OCI-LY1 (cell line): ENCODE data around the gene C17orf67.

ENCODE experiments used
- H2AFZ ChIP-seq: fragments of 200-600 bp; sonication (generic), shearing (Covaris generic); 2 replicates; pipeline ENCODE4 v1.6.0; 2014; ENCODE audit warnings: antibody characterized with exemption, mild to moderate bottlenecking, low read length
- H3F3A ChIP-seq: fragments of 200-600 bp; sonication (generic), shearing (Covaris generic); 2 replicates; pipeline ENCODE4 v1.6.0; 2014; ENCODE audit warnings: mild to moderate bottlenecking, antibody characterized with exemption, low read length, moderate library complexity; ENCODE audit not compliant: insufficient read depth
- H3K27ac ChIP-seq: fragments of 200-600 bp; sonication (generic); 2 replicates; pipeline ENCODE4 v1.5.1; 2014; ENCODE audit warnings: low read length, mixed run types, mild to moderate bottlenecking, low read depth; ENCODE audit not compliant: poor library complexity, severe bottlenecking
- H3K27me3 ChIP-seq: fragments of 200-600 bp; sonication (generic); 2 replicates; pipeline ENCODE4 v1.6.0; 2014; ENCODE audit warnings: antibody characterized with exemption, mild to moderate bottlenecking, low read length, moderate library complexity; ENCODE audit not compliant: insufficient read depth
- H3K36me3 ChIP-seq: fragments of 200-600 bp; sonication (generic); 2 replicates; pipeline ENCODE4 v1.6.1; 2014; ENCODE audit warnings: mild to moderate bottlenecking, antibody characterized with exemption, low read length, moderate library complexity, mixed read lengths; ENCODE audit not compliant: insufficient read depth
- H3K4me1 ChIP-seq: fragments of 200-600 bp; sonication (generic); 2 replicates; pipeline ENCODE4 v1.5.1; 2014; ENCODE audit warnings: mild to moderate bottlenecking, low read length, moderate library complexity; ENCODE audit not compliant: insufficient read depth, severe bottlenecking
- H3K4me2 ChIP-seq: fragments of 200-600 bp; sonication (generic), shearing (Covaris generic); 2 replicates; pipeline ENCODE4 v1.6.1; 2014; ENCODE audit warnings: low read length
- H3K4me3 ChIP-seq: fragments of 200-600 bp; sonication (generic); 2 replicates; pipeline ENCODE4 v1.5.1; 2014; ENCODE audit warnings: low read length, low read depth, mild to moderate bottlenecking, mixed read lengths; ENCODE audit not compliant: poor library complexity, severe bottlenecking
- H3K79me2 ChIP-seq: fragments of 200-600 bp; shearing (Covaris generic); 2 replicates; pipeline ENCODE4 v1.6.1; 2016; ENCODE audit warnings: mixed run types, low read length, mixed read lengths; ENCODE audit not compliant: insufficient read depth
- H3K9ac ChIP-seq: fragments of 200-600 bp; sonication (generic), shearing (Covaris generic); 2 replicates; pipeline ENCODE4 v1.6.1; 2014; ENCODE audit warnings: mild to moderate bottlenecking, low read length, mixed read lengths
- H3K9me2 ChIP-seq: fragments of 200-600 bp; sonication (generic), shearing (Covaris generic); 2 replicates; pipeline ENCODE4 v1.6.1; 2014; ENCODE audit warnings: low read depth, mild to moderate bottlenecking, low read length, mixed read lengths
- H3K9me3 ChIP-seq: fragments of 200-600 bp; shearing (Covaris generic); 2 replicates; pipeline ENCODE4 v1.6.1; 2014; ENCODE audit warnings: low read length, mixed read lengths
- H4K20me1 ChIP-seq: fragments of 200-600 bp; sonication (generic), shearing (Covaris generic); 2 replicates; pipeline ENCODE4 v1.6.0; 2016; ENCODE audit warnings: mild to moderate bottlenecking, low read length; ENCODE audit not compliant: insufficient read depth
- CTCF ChIP-seq: fragments of 200-600 bp; sonication (generic), shearing (Covaris generic); IDR thresholded peaks from 2 replicates; pipeline ENCODE4 v1.5.1; 2017; ENCODE audit warnings: mild to moderate bottlenecking, antibody characterized with exemption, low read length, moderate library complexity, mixed read lengths
- EZH2 ChIP-seq: fragments of 200-600 bp; sonication (generic), shearing (Covaris generic); IDR thresholded peaks from 2 replicates; pipeline ENCODE4 v1.8.0; 2017; ENCODE audit warnings: borderline replicate concordance, mixed run types, mild to moderate bottlenecking, antibody characterized with exemption, low read length, moderate library complexity, mixed read lengths

The C17orf67 gene

GRCh38 chr17:56744721-56745120 is 89.0 kb downstream of the C17orf67 start:
- Histone ChIP-seq H3K4me1 (no peaks in the 10 kb centered on the region), H4K20me1 (no peaks in the 10 kb centered on the region), H3K27ac (no peak overlapping the region), H3K27me3 (peaks cover 7% of the 10 kb centered on the region), H3K4me3 (no peak overlapping the region), H3K9me2 (no peaks in the 10 kb centered on the region), H2AFZ (no peak overlapping the region), H3F3A (no peaks in the 10 kb centered on the region), H3K4me2 (no peak overlapping the region), H3K9ac (no peak overlapping the region), H3K36me3 (no peaks in the 10 kb centered on the region), H3K79me2 (no peaks in the 10 kb centered on the region), H3K9me3 (no peaks in the 10 kb centered on the region)
- TF ChIP-seq EZH2 = no peak
- TF ChIP-seq CTCF = no peak

- no peak overlapping the region for H3K4me2 ChIP-seq
- H3K4me1 ChIP-seq = peaks cover 10% of the 10 kb centered on the region
- H3K9me3 ChIP-seq = no peaks in the 10 kb centered on the region
- no peaks in the 10 kb centered on the region for H3K36me3 ChIP-seq
- no peak for TF ChIP-seq EZH2
- no peak for TF ChIP-seq CTCF
- H2AFZ ChIP-seq = no peak overlapping the region
- H3K27me3 ChIP-seq = peaks cover 13% of the 10 kb centered on the region
- H3K9ac ChIP-seq = no peak overlapping the region
- H3K9me2 ChIP-seq = no peaks in the 10 kb centered on the region
- H3K27ac ChIP-seq = no peak overlapping the region
- no peaks in the 10 kb centered on the region for H3K79me2 ChIP-seq
- no peaks in the 10 kb centered on the region for H4K20me1 ChIP-seq
- no peaks in the 10 kb centered on the region for H3F3A ChIP-seq
- H3K4me3 ChIP-seq = no peak overlapping the region
Observed at GRCh38 chr17:56742601-56743000, 91.1 kb downstream of the C17orf67 start.
